ENCODE measurements around the gene ZSWIM8.
"Not testable (repeated sequence)": the region's sequence is repeated elsewhere in the genome, so short reads cannot be mapped to it uniquely, and the experiment has no call there.

Gene ZSWIM8

DNA sequence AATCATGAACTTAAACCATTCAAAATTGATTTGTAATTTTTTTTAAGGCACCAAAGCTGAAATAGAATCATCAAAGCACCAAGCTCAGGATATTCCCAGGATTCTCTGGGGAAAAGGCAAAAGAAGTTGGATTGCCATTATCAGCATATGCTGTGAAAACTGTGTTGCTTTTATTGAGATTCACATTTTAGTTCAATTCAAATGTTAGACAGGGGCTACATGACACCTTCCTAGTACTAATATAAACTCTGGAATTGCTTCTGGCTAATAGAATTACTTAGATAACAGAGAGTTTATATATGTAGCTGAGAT, 30.3 kb downstream of the ZSWIM8 start:
- no peak for DNase-seq

- DNase-seq: no peak
These were observed 31.7 kb downstream of the ZSWIM8 start for GRCh38 chr10:73816917-73817729.

GRCh38 chr10:73817826-73818225, 32.4 kb downstream of the ZSWIM8 start:
- DNase-seq: no peak

GRCh38 chr10:73818402-73818801, 33.0 kb downstream of the ZSWIM8 start:
- no peak for DNase-seq

- DNase-seq: no peak
These were observed 33.7 kb downstream of the ZSWIM8 start for GRCh38 chr10:73819081-73819480.

DNA sequence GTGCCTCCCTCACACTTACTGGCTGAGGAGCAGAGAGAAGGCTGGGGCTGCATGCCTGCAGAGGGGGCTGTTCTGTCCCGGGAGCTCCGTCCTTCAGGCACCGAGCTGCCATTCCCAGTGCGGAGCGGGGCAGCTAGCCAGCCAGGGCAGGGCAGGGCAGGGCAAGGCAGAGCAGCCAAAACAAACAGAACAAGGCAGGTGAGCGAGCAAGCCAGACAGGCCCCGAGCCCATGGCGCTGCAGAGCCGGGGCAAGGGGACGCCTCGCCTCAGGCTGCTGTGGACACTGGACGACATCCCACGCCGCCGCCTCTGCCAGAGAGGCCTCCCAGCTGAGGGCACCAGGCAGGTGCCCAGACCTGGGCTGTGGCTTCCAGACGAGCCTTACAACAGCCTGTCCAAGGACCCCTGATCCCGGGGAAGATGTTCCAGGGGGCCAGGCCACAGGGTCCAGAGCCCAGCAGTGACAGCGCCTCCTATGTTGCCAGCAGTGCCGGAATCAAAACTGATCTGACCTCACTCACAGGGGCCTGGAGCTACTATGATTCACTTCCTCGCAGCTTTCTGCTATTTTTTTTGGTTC, 34.2 kb downstream of the ZSWIM8 start:
- no peak for DNase-seq

- no peak for DNase-seq
These were observed 38.0 kb downstream of the ZSWIM8 start for GRCh38 chr10:73823391-73823790.

GRCh38 chr10:73824146-73824725, 38.8 kb downstream of the ZSWIM8 start:
- no peak for DNase-seq

GRCh38 chr10:73827346-73828089, 42.1 kb downstream of the ZSWIM8 start:
- no peak for DNase-seq

- DNase-seq: no peak
These were observed 42.8 kb downstream of the ZSWIM8 start for GRCh38 chr10:73828161-73828560.

DNA sequence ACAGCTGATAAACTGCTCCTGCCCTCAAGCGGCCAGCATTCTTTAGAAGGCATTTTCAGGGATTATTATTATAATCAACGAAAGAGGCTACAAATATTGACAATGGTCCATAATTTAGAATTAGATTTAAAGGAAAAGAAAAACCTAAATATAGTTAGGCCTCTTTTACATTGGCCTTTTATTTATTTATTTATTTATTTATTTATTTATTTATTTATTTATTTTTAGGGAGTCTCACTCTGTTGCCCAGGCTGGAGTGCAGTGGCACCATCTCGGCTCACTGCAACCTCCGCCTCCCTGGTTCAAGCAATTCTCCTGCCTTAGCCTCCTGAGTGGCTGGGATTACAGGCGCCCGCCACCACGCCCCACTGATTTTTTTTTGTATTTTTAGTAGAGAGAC, 43.7 kb downstream of the ZSWIM8 start:
- not testable (repeated sequence) for DNase-seq

- no peak for DNase-seq
These were observed 51.1 kb downstream of the ZSWIM8 start for GRCh38 chr10:73836427-73836980.

- no peak for DNase-seq
These were observed 51.7 kb downstream of the ZSWIM8 start for GRCh38 chr10:73837072-73837471.

DNA sequence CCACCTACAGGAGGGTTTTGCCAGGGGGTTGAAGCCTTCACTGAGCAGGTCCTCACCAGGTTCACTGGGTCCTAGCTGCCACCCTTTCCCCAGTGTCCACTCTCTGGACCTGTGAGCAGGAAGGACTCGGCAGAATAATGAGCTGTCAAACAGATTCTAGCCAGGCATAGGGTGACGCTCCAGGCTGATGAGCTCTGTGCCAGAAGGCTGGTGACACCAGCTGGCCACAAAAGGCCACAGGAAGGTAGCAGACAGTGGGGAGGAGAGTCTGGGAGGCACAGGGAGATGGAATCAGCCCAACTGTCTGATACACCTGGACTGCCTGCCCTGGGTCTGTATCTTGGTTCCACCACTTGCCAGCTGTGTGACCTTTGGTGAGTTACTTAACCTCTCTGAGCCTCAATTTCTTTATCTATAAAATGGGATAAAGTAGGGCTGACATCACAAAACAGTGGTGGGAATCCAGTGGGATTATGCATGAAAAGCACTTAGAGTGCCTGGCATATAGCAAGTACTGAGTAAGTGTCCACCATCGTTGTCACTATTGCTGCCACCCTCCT, 52.7 kb downstream of the ZSWIM8 start:
- DNase-seq: no peak

DNA sequence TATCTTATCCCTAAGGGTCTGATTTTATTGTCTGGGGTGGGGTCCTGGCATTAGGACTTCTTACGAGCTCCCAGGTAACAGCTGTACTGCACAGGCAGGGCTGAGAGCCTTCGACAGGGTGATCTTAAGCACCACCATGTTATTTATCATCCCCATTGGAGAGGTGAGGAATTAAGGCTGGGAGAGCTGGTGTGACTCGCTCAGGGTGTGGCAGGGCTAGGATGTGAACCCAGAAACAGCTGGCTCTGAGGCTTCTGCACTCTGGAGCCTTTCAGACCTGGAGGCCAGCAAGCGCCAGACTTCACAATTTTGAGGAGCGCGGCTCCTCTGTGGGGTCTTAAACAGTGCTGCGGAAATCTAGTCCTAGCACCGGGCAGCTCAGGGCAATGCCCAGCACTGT, 53.4 kb downstream of the ZSWIM8 start:
- no peak for DNase-seq

GRCh38 chr10:73839276-73839966, 54.0 kb downstream of the ZSWIM8 start:
- no peak for DNase-seq

DNA sequence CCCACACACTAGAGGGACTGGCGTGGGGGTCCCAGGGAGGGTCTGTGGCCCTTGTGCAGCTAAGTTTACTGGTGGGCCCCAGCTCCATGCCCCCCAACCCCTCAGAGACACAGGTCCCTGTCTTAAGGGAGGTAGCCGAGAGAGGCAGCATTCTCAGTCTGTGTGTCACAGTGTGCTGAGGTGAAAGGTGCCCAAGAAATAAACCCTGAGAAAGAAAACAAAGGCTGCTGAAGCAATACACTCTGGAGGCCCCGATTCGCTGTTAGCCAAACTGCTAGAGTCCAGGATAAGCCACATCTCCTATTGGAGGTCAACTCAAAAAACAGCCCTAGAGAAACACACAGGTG, 54.6 kb downstream of the ZSWIM8 start:
- DNase-seq: no peak

GRCh38 chr10:73840403-73841060, 55.1 kb downstream of the ZSWIM8 start:
- DNase-seq: no peak

- no peak for DNase-seq
These were observed 55.6 kb downstream of the ZSWIM8 start for GRCh38 chr10:73841061-73841421.

DNA sequence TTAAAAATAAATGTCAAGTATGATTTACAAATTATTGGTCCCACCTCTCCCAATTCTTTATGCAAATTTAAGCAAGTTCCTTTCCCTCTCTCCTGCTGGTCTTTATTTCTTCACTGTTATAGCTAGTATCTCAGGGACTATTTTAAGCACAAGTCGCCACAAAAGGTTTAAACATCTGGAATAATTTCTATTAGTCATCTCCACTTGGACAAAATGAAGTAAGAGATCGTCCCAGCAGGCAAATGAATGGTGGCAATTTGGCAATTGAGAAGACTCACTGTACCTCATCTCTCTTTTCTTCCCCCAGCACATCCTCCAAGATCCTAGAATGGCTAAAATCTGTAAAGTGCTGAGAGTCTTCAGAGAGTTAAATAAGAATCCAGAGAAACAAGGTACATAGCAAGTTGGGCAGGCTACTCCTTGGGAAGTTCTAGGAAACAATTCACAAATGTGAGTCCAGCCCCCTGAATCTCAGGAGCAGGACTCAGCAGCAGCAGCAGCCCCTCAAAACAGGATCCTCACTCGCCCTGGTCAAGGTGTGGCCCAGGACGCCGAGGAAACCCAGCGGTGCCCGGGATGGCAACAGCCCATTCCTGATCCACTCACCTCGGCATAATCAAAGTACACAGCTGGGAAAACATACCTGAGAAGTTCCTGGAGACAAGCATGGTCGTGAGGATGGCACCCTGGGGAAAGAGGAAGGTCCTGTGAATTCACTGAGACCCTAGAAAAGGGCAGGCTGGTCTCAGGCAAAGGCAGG, 56.3 kb downstream of the ZSWIM8 start:
- DNase-seq: no peak

GRCh38 chr10:73842349-73842748, 56.9 kb downstream of the ZSWIM8 start:
- DNase-seq: no peak

All from activated CD4-positive, alpha-beta T cell treated with anti-CD3 and anti-CD28 coated beads, Interleukin-2, amount 50 U/mL, for 16 hours (primary cell).